Measurements from ENCODE around the gene ZNF814.
"Not testable (repeated sequence)": the region's sequence is repeated elsewhere in the genome, so short reads cannot be mapped to it uniquely, and the experiment has no call there.

The ZNF814 gene

DNA sequence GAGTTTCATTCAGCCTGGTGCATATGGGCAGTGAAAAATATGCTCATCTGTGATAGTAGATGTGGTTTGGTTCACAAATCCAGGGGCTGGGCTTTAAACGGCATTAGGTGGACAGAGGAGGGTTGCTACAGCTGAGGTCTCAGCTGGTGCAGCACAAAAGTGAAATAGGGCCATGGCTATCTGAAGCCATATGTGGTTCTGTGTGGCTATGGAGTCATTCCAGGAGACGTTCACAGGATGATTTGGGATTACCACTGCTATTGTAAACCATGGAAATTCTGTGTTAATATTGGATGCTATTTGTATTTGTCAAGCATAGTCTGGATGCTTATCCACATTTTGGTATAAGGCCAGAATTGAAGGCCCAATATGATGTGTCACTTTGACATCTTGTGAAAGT is 34.7 kb downstream of the ZNF814 start:
- not testable (repeated sequence) for DNase-seq

- not testable (repeated sequence) for DNase-seq
Measured at GRCh38 chr19:57851812-57852603, 36.8 kb downstream of the ZNF814 start.

- DNase-seq: no peak
Measured at GRCh38 chr19:57850553-57851017, 38.3 kb downstream of the ZNF814 start.

DNA sequence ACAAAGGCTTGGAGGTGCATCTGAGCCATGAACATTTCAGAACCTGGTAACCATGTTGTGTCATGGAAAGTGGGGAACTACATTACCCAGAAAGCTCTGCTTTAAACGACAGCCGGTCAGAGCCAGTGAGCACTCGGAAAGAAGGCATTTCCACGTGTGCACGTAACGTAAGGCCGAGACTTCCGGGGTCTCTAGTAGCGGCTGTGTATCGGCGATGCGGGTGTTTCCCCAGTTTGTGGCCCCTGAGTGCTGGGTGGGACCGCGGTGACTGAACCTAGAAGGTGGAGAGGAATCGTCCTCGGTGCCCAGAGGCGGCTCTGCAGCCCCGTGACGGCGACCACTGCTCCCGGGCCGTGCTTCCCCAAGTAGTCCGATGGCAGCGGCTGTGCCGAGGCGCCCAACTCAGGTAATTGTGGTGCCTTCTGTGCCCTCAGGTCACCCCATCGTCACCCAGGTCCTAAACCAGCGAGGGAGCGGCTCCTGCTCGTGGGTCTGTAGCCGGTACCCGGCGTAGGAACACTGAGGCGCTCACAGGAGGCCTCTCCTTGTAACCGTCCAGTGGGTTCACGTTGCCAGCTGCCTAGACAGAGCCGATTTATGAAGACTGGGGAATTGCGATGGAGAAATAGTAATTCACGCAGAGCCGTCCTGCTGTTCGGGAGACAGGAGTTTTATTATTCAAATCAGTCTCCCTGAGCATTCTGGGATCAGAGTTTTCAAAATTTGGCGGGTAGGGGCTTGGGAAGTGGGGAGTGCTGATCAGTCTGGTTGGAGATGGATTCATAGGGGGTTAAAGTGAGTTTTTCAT is 39.0 kb downstream of the ZNF814 start, which contains the start of gene ZNF587:
TSS of gene ZNF587 (plus strand) at position 194 of the 808 bp plus-strand sequence. CDS start at position 374, 180 bp downstream.
- DNase-seq: peak; percentile 33 to 62

DNA sequence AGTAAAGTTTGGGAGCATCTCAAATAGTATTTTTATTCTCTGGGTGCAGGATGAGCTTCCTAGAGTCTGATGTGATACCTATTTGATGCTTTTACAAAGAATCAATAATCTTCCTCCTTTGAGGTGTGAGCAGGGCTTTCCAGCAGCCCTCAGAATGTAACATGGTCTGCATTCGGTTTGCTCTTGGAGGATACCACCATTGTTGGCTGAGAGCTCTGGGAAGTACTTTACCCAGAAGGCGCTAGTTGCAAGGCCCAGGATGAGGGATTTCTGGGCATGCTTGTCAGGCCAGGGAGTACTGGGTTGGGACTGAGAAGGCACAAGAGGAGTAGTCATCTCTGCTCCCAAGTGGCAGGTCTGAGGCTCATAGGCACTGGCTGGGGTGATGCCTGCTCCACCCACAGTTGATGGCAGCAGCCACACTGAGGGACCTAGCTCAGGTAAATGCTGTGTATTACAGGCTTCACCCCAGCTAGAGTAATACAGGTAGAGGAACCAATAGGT is 39.6 kb downstream of the ZNF814 start:
- not testable (repeated sequence) for DNase-seq

GRCh38 chr19:57847164-57847563 is 41.7 kb downstream of the ZNF814 start:
- DNase-seq: not testable (repeated sequence)

- no peak for DNase-seq
Measured at GRCh38 chr19:57841122-57841763, 47.6 kb downstream of the ZNF814 start.

GRCh38 chr19:57838622-57839191 is 50.1 kb downstream of the ZNF814 start:
- DNase-seq: not testable (repeated sequence)

DNA sequence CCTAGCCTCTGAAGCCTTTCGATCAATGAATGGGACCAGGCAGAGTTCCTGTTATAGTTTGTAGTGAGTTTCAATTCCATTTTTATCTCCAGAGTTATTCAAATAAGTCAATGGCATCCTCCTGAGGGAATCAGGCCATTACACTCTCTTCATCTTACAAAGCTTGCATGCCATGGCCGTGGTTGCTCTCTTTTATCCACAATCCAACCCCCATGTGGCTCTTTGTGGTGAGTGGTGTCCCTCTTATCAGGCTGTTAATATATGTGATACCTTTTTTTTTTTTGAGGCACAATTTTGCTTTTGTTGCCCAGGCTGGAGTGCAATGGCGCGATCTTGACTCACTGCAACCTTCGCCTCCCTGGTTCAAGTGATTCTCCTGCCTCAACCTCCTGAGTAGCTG is 51.8 kb downstream of the ZNF814 start:
- not testable (repeated sequence) for DNase-seq

- DNase-seq: peak in 1 of 2 donors; percentile 3
Measured at GRCh38 chr19:57830071-57830602, 58.7 kb downstream of the ZNF814 start, which contains the start of gene ZNF587B. Gene ZNF587B, plus strand, starts transcription at chr19:57830299. Its CDS starts 230 bp downstream, at chr19:57830529.

GRCh38 chr19:57829316-57829715 is 59.5 kb downstream of the ZNF814 start:
- no peak for DNase-seq

DNA sequence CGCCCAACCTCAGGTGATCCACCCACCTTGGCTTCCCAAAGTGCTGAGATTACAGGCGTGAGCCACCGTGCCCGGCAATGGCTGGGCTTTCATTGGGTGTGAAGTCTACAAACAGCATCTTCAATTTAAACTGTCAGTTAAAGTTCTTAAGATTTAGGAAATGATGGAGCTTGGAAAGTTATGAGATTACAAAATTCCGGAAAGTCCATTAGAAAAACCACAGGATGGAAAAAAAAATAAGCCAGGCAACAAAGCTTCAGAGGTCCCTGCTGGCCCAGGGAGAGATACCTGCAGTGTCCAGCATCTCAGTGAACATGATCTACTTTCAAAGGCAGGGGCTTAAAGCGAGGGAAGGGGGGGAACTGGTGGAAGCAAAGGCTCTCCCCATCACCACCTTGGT is 63.3 kb downstream of the ZNF814 start:
- no peak for DNase-seq

- not testable (repeated sequence) for DNase-seq
Measured at GRCh38 chr19:57823608-57824007, 65.2 kb downstream of the ZNF814 start.

- DNase-seq: not testable (repeated sequence)
Measured at GRCh38 chr19:57823155-57823554, 65.7 kb downstream of the ZNF814 start.

DNA sequence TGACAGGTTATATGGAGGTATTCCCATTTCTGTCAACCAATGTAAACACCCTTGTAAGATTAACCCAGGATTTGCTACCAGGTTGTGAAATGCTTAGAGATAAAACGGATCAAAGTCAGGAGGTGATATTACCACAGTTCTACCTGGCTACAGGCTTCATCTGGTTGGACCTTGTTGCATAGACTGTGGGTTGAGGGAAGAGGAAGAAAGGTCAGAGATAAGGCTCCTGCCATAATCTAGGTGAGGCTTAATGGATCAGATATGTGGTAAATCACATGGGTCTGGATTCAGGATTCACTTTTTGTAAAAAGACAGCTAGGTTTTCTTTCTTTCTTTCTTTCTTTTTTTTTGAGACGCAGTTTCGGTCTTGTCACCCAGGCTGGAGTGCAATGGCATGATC is 67.3 kb downstream of the ZNF814 start:
- not testable (repeated sequence) for DNase-seq

DNA sequence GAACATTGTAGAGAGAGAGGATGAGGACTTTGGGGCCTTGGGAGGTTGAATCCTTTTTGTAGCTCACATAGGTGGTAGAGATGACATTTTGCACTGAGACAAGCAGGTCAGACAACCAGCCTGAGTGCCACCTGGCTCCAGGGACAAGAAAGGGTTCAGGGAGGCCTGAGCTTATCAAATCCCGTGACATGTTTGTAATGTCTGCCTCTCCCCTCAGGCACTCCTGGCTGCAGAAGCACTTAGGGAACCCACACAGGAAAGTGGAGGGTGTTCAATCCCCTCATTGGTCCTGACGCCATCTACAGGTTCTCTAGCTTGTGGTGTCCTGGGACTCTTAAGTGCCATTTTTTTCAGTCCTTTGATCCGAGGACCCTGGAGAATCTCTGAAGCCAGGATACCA is 67.7 kb downstream of the ZNF814 start:
- not testable (repeated sequence) for DNase-seq

- no peak for DNase-seq
Measured at GRCh38 chr19:57820599-57820998, 68.2 kb downstream of the ZNF814 start.

GRCh38 chr19:57819475-57820148 is 69.2 kb downstream of the ZNF814 start:
- peak; percentile 41 to 67 for DNase-seq

DNA sequence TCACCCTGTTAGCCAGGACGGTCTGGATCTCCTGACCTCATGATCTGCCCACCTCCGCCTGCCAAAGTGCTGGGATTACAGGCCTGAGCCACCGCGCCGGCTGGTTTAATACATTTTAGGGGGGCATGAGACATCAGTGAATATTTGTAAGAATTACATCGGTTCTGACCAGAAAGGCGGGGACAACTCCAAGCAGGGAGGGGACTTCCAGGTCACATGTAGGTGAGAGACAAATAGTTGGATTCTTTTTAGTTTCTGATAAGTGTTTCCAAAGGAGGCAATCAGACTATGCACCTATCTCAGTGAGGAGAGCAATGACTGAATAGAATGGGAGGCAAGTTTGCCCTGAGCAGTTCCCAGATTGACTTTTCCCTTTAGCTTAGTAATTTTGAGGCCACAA is 70.5 kb downstream of the ZNF814 start:
- DNase-seq: no peak

GRCh38 chr19:57817976-57818375 is 70.9 kb downstream of the ZNF814 start:
- DNase-seq: no peak

- no peak for DNase-seq
Measured at GRCh38 chr19:57816652-57817051, 72.2 kb downstream of the ZNF814 start.
